Lower lobe of right lung (tissue), 2 donors: ENCODE results near the gene ACSM5. TPM values are rescaled to one million over a fixed set of nuclear protein-coding genes. Genes with fewer than 3 reads are reported as not detected.

ENCODE experiments used
- ATAC-seq, 2 donors: fragments of 200-7000 bp; cut with Tn5 transposase; one replicate each; pipeline ENCODE4 v1.9.1; 2020 to 2022; ENCODE audit warnings: mild to moderate bottlenecking in 2 of 2, moderate library complexity in 2 of 2
- DNase-seq: peaks from one replicate; pipeline ENCODE4 v3.0.0-alpha.2; 2020
- H3K27ac ChIP-seq: fragments of 200-600 bp; one replicate; pipeline ENCODE4 v1.8.0; 2022
- H3K27me3 ChIP-seq: fragments of 200-600 bp; one replicate; pipeline ENCODE4 v1.8.0; 2022; ENCODE audit warnings: low read depth
- H3K36me3 ChIP-seq: fragments of 200-600 bp; one replicate; pipeline ENCODE4 v1.8.0; 2022; ENCODE audit warnings: mild to moderate bottlenecking
- H3K4me1 ChIP-seq: fragments of 200-600 bp; one replicate; pipeline ENCODE4 v1.8.0; 2022
- H3K4me3 ChIP-seq: fragments of 200-600 bp; one replicate; pipeline ENCODE4 v1.8.0; 2022; ENCODE audit warnings: mild to moderate bottlenecking
- H3K9me3 ChIP-seq: fragments of 200-600 bp; one replicate; pipeline ENCODE4 v1.8.0; 2022
- intact Hi-C: fragments of 100-400 bp; cut with DNase I; formaldehyde crosslinking; loops from one replicate; pipeline ENCODE4 v1.11.0; 2022
- total RNA-seq: library from RNA; stranded (reverse); fragmentation: NEBNext Ultra II Directional; extraction: Animal tissue kit (Norgen Biotek cat#: 25700); gene quantifications from one replicate; pipeline ENCODE4 v1.2.1, GENCODE V29; 2021
- TF ChIP-seq, protein P1 (sequence below): fragments of 200-600 bp; IDR thresholded peaks from one replicate; pipeline ENCODE4 v1.8.0; 2022; ENCODE audit warnings: antibody characterized with exemption, mild to moderate bottlenecking
- donor health status: DM: no; HTN: yes; CAD: no; lungs with severe emphysema.

The ACSM5 gene
- total RNA-seq, 1 donor from 2014 or later: 4.3 TPM

DNA sequence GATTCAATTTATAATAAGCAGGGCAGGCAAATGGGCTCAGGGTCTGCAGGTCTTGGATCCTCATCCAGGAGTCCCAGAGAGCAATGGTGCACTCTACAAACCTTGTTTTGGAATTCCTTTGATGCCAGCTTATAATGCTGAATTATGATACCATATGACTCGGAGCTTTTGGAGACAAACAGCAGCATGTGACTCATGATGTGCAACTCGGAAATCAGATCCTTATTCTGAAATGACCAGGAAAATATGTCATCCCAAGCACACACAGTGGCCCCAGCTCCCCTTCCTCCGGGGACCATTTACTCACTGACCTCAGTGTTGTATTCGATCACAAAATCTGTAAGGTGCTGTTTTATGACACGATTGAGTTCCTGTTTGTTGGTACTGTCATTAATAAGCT, 36.6 kb upstream of the ACSM5 start:
- ATAC-seq: no peak
- intact Hi-C loops: no loop called here

DNA sequence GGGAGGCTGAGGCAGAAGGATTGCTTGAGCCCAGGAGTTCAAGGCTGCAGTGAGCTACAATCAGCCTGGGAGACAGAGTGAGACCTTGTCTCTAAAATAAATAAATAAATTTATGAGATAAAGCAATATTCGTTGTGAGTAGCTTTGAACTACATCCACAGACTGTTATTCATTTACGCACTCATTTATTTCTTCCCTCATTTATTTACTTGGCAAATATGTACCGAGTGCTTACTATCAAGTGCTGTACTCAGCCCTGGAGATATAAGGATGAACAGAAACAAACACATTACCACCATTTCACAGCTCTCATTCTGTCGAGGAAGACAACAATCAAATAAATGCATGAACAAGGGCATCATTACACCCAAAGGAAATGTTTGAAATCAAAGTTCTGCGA, 32.2 kb upstream of the ACSM5 start:
- no peak for ATAC-seq
- intact Hi-C loops: no loop called here
- TF ChIP-seq, protein P1, sequence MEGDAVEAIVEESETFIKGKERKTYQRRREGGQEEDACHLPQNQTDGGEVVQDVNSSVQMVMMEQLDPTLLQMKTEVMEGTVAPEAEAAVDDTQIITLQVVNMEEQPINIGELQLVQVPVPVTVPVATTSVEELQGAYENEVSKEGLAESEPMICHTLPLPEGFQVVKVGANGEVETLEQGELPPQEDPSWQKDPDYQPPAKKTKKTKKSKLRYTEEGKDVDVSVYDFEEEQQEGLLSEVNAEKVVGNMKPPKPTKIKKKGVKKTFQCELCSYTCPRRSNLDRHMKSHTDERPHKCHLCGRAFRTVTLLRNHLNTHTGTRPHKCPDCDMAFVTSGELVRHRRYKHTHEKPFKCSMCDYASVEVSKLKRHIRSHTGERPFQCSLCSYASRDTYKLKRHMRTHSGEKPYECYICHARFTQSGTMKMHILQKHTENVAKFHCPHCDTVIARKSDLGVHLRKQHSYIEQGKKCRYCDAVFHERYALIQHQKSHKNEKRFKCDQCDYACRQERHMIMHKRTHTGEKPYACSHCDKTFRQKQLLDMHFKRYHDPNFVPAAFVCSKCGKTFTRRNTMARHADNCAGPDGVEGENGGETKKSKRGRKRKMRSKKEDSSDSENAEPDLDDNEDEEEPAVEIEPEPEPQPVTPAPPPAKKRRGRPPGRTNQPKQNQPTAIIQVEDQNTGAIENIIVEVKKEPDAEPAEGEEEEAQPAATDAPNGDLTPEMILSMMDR: no peak
- Histone ChIP-seq H3K4me3 (no peak overlapping the region), H3K36me3 (no peaks in the 10 kb centered on the region), H3K27me3 (peaks cover 4% of the 10 kb centered on the region), H3K4me1 (no peaks in the 10 kb centered on the region), H3K27ac (no peak overlapping the region), H3K9me3 (no peaks in the 10 kb centered on the region)
- DNase-seq: no peak

More for the DNA sequence above, 36.6 kb upstream of the ACSM5 start:
- TF ChIP-seq, protein P1: no peak
- Histone ChIP-seq H3K4me3 (no peak overlapping the region), H3K4me1 (no peaks in the 10 kb centered on the region), H3K9me3 (no peaks in the 10 kb centered on the region), H3K27me3 (peaks cover 9% of the 10 kb centered on the region), H3K36me3 (no peaks in the 10 kb centered on the region), H3K27ac (no peak overlapping the region)
- no peak for DNase-seq

GRCh38 chr16:20380782-20381181, 28.6 kb upstream of the ACSM5 start:
- Histone ChIP-seq H3K36me3 (no peaks in the 10 kb centered on the region), H3K9me3 (no peaks in the 10 kb centered on the region), H3K27ac (no peak overlapping the region), H3K4me3 (no peak overlapping the region), H3K4me1 (no peaks in the 10 kb centered on the region), H3K27me3 (peaks cover 4% of the 10 kb centered on the region)
- intact Hi-C loops: no loop called here
- ATAC-seq (no peak), DNase-seq (no peak)
- TF ChIP-seq, protein P1: no peak

GRCh38 chr16:20382202-20382948, 27.0 kb upstream of the ACSM5 start:
- no peak overlapping the region for H3K4me3 ChIP-seq
- H3K4me1 ChIP-seq: no peaks in the 10 kb centered on the region
- H3K36me3 ChIP-seq: no peaks in the 10 kb centered on the region
- ATAC-seq: no peak
- H3K27me3 ChIP-seq: peaks cover 7% of the 10 kb centered on the region
- no peak overlapping the region for H3K27ac ChIP-seq
- no peaks in the 10 kb centered on the region for H3K9me3 ChIP-seq
- intact Hi-C loops: no loop called here
- TF ChIP-seq, protein P1: no peak
- DNase-seq: no peak

DNA sequence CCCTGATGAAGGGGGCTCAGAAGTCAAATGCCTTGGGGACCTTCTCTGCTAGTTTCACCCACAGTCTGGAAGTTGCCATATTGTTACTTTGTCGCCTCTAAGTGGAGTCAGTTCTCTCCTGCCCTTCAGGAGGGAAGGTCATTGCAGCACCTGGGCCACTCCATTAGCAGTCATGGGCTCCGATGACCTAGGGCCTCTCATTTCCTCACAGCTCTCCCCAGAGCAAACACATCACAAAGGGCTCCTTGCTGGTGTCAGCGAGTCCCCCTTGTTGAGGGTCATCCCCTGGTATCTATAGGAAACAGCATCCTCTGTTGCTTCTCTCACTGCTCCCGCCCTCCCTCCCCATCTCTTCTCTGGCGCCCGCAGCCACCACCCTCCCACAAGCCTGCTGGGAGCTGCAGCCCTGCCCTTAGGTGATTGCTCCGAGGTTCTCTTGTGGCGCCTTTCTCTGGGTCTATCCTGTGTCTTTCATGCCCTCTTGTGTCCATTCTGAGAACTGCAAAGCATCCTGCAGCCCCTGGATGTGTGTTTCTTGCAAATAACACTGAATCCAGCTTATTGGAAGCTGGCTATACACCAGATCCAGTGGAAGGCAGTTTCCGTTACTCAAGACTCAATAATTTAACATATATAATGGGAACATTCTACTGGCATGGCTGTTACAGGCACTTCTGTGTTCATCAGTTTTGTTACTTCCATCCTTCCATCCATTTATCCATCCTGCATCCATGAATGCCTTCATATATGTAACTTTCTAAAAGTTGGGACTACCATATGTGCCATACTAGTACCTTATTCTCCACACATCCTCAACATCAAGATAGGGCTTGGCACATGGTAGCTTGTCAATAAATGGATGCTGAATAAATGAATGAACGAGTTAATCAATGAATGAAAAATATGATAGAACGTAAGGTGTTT, 26.0 kb upstream of the ACSM5 start:
- peak; percentile 79 to 80 for ATAC-seq
- Histone ChIP-seq H3K9me3 (no peaks in the 10 kb centered on the region), H3K36me3 (no peaks in the 10 kb centered on the region), H3K27ac (no peak overlapping the region), H3K4me1 (no peaks in the 10 kb centered on the region), H3K4me3 (no peak overlapping the region), H3K27me3 (peaks cover 6% of the 10 kb centered on the region)
- DNase-seq: no peak
- TF ChIP-seq, protein P1: peak; percentile 79
- intact Hi-C loops: no loop called here
